Left ventricle myocardium superior (tissue), 1 donor: ENCODE results near the gene SUCLA2. TPM values are rescaled to one million over a fixed set of nuclear protein-coding genes. Genes with fewer than 3 reads are reported as not detected.
"Not testable (repeated sequence)": the region's sequence is repeated elsewhere in the genome, so short reads cannot be mapped to it uniquely, and the experiment has no call there.

Source experiments
- ATAC-seq: fragments of 200-7000 bp; cut with Tn5 transposase; one replicate; pipeline ENCODE4 v1.9.1; 2020; ENCODE audit warnings: mild to moderate bottlenecking, moderate library complexity
- DNase-seq: peaks from one replicate; pipeline ENCODE4 v3.0.0-alpha.2; 2020
- intact Hi-C: fragments of 100-400 bp; cut with micrococcal nuclease; formaldehyde crosslinking; loops from one replicate; pipeline ENCODE4 v1.11.0; 2022
- total RNA-seq: library from RNA; stranded (reverse); fragmentation: NEBNext Ultra II Directional; extraction: Animal tissue kit (Norgen Biotek cat#: 25700); gene quantifications from one replicate; pipeline ENCODE4 v1.2.1, GENCODE V29; 2021
- donor health status: DM: no; HTN: yes; CAD: no; lungs with severe emphysema.

Gene SUCLA2
- total RNA-seq, 1 donor from 2014 or later: 167 TPM

DNA sequence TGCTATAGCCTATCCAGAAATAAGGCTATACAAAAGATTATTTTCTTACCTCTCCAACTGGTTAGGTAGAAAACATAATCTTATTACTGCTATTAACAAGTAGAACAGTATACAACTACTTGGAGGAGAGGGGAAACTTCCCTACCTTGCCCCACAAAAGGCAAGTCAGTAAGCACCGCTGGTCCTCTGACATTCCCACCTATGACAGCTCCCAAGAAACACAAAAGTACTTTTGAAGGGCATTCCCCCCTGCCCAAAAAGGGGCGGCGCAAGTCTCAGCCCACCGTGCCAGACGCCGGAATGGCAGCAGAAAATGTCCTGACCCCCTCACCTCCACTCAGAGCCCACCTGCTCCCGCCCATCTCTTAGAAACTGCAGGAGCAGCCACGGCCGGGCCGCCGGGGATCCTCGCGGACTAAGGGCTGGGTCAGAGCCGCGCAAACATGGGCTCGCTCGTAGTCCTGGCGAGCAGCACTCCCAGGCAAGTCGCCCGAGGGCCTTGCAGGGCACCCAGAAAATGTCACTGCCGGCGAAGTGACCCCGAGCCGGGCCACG is 437 bp downstream of the SUCLA2 start:
- DNase-seq (no peak), ATAC-seq (peak; percentile 63)
- intact Hi-C loops: no loop called here

DNA sequence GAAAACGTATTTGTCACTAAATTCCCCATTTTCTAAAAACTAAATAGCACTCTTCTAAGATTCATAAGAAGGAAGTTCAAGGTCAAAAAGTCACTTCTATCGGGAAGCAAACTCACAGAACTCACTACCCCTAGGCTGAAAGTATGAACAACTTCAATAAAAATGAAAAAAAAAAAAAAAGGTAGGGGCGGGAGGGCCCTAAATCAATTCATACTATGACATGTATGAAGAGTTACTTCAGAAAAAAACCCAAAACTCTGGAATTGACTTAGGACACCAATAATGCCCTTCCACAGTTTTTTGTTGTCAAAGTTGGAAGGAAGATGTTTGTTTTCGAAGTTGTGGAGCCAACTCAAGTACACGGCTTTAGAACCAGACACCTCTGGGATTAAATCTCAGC is 1.1 kb downstream of the SUCLA2 start:
- ATAC-seq (no peak), DNase-seq (no peak)
- intact Hi-C loops: no loop called here

DNA sequence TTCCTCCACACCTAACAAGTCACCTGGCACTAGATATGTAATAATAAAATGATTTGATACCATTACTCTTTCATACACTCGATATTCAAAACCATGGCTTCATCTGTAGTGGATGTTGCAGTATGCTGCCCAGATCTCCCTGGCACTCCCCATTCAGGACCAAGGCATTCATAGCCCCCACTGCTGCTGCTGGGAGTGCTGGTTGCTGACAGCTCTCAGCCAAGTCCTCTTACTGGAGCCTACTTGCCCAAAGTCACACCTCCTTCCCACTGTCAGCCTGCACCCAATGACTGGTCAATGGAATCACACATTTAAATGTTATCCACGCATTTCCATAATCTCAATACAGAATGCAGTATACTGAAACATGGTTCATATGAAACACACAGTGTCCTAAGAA is 3.7 kb downstream of the SUCLA2 start:
- DNase-seq: peak; percentile 47
- ATAC-seq: peak; percentile 57
- intact Hi-C loops: no loop called here

- no peak for DNase-seq
- intact Hi-C loops: no loop called here
- ATAC-seq: no peak
These were observed 9.2 kb downstream of the SUCLA2 start for GRCh38 chr13:47991859-47992258.

DNA sequence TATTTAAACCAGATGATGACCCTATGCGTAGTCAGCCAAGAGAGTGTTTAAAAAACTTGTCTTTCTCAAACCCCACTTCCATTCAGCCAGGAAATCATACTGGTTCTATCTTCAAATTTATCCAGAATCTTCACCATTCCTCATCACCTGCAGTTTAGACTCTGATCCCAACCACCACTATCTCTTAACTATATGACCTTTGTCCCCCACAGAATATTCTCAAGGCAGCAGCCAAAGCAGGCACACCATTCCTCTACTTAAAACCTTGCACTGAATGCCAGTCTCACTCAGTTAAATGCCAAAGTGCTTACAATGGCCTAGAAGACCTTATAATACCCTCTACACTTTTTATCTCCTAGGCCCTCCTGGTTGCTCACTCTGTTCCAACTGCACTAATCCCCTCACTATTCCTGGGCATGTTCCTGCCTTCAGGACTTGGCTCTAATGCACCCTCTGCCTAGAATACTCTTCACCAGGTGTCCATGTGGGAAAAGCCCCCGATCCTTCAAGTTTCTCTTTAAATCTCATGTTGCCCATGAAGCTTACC is 10.1 kb downstream of the SUCLA2 start:
- ATAC-seq: peak; percentile 97
- intact Hi-C loops: no loop called here
- no peak for DNase-seq

DNA sequence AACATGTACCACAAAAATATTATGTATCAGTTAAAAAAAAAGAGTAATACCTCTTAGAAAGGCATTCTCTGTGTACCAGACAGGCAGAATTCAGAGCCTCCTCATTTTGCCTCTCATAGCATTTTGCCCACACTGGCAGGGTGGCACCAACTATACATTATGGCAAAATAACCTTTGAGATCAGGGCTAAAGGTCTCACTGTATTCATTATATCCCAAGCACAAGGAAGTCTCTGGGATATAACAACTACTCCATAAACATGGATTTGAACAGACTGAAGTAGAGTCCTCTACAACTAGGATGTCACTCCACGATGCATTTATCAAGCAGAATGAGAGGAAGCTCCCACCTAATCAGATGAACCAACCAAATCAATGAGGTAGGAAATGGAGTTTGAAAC is 10.6 kb downstream of the SUCLA2 start:
- DNase-seq (no peak), ATAC-seq (no peak)
- intact Hi-C loops: no loop called here

GRCh38 chr13:47983070-47983469 is 18.0 kb downstream of the SUCLA2 start:
- ATAC-seq (no peak), DNase-seq (no peak)
- intact Hi-C loops: no loop called here

DNA sequence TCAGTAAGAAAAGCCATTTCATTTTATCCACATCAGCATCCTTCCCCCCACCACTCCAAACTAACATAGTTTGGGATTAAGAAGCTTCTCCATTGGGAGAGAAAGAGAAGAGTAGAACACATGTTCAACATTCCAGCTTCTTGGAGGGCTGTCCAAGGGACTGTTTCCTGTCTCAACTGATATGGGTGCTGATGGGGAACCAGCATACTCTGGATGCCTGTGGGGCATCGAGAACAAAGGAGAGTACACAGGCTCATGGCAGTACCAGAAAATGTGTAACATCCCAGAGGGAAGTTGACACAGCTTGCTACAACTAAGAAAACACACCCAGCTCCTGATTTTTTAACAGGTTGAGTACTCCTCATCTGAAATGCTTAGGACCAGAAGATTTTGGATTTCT is 24.7 kb downstream of the SUCLA2 start:
- intact Hi-C loops: no loop called here
- DNase-seq: no peak
- ATAC-seq: no peak

DNA sequence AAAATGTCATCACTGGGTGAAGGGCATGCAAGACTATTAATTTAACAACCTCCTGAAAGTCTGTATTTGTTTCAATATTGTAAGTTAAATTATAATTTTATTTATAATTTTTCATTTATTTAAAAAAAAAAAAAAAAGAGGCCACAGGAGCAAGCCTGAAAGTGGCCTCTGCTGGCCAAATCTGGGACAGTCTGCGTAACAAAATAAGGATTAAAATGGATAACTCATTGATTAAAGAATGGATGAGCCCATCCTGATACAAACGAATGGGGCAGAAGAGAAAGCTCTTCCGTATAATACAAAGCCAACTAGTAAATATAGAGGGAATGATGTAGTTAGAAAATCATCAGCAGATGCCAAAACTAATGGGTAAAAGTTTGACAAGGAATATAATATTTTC is 36.2 kb downstream of the SUCLA2 start:
- no peak for DNase-seq
- no peak for ATAC-seq
- intact Hi-C loops: no loop called here

DNA sequence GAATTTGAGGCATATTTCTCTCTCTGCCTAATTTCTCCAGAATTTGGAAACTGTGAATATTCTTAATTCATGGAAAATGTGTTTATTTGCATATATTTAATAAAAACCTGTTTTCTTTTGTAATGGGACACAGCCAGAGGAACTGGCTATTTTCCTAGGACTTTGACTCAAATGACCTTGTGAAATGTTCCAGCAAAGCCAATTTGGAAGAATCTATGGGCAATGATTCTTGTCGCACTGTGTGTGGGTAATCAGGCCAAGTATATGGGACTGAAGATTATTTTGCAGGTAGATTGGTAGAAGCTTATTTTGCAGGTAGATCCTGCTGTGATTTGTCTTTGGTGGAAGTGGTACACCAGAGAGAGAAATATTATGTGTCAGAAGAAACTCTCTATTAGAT is 38.8 kb downstream of the SUCLA2 start:
- no peak for ATAC-seq
- DNase-seq: no peak
- intact Hi-C loops: no loop called here

DNA sequence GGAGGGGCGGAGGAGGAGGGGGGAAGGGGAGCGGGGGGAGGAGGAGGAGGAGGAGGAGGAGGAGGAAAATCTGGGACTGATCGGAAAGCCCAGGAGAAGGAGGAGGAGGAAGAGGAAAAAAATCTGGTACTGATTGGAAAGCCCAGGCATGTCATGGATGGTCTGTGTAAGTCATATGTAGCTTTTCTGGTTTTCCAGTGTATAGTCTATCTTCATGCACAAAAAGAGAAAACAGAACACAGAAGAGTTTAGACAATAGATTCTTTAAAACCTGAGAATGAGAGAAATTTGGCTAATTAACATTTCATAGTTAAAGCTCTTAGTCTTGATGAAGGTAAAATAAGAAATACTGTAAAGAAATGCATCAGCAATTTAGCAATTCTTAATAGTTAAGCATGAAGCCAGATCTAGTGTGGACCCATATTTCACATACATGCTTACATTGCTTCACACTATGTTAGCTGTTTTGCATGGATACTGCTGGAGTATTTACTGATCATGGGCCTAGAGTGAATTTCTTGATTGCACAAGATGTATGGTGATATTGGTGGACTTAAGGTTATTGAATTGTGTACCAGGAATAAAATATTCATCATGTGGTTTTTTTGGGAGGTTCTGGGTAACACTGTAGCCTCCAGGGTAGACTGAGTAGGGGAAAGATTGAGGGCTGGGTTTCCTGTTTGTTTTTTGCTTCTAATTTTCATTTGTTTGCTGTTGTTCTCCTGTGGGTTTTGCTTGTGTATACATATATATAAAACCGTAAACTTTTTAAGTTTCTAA is 41.4 kb downstream of the SUCLA2 start:
- DNase-seq (no peak), ATAC-seq (no peak)
- intact Hi-C loops: no loop called here

DNA sequence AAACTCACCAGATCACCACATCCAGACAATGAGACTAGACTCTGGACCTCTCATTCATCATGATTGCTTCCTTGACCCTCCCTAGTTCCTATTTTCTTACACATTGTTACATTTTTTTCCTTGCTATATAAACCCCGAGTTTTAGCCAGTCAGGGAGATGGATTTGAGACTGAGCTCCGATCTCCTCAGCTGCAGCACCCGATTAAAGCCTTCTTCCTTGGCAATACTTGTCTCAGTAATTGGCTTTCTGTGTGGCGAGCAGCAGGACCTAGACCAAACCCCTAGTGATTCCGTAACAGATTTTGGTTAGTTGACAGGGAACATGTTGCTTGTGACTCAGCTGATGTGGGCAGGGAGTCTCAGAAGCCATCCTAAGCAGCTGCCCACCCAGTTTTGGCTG is 44.0 kb downstream of the SUCLA2 start:
- intact Hi-C loops: no loop called here
- no peak for DNase-seq
- ATAC-seq: no peak

DNA sequence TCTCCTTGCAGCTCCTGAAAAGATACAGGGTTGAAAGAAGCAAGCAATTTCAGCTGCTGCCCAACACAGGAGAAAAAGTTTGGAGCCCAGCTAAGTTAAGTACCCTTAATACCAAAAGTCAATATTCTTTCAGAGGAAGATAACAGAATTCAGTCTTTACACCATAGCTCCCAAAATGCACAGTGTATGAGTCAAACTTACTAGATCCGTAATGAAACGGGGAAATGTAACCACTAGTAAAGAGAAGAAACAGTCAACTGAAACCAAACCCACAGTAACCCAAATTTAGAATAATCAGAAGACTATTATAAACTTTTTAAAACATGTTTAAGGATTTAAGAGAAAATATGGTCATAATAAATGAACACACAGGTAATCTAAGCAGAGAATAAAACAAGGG is 45.2 kb downstream of the SUCLA2 start:
- DNase-seq: no peak
- intact Hi-C loops: no loop called here
- ATAC-seq: no peak

- intact Hi-C loops: no loop called here
- DNase-seq: no peak
- ATAC-seq: no peak
These were observed 51.3 kb downstream of the SUCLA2 start for GRCh38 chr13:47949799-47950198.

DNA sequence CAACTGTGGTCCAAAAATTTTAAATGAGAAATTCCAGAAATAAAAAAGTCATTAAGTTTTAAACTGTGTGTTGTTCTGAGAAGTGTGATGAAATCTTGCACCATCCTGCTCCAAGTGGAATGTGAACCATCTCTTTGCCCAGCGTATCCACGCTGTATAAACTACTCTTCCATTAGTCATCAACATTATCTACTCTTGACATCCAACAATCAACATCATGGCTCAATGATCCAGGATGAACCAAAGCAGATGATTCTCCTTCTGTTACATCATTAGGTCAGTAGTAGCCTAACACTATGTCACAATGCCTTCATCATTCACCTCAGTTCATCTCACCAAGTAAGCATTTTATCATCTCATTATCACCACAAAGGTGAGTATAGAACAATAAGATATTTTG is 55.3 kb downstream of the SUCLA2 start:
- ATAC-seq (no peak), DNase-seq (no peak)
- intact Hi-C loops: no loop called here

DNA sequence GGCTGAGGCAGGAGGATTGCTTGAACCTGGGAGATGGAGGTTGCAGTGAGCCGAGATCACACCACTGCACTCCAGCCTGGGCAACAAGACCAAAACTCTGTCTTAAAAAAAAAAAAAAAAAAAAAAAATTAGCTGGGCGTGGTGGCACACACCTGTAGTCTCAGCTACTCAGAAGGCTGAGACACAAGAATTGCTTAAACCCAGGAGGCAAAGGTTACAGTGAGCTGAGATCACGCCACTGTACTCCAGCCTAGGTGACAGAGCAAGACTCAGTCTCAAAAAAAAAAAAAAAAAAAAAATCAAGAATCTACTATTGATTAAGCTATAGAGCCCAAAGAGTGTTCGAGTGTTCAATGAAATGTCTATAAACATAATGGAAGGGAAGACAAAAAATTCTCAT is 55.9 kb downstream of the SUCLA2 start:
- ATAC-seq, DNase-seq, intact Hi-C loops: not testable (repeated sequence)

- intact Hi-C loops: no loop called here
- ATAC-seq (no peak), DNase-seq (no peak)
These were observed 66.7 kb downstream of the SUCLA2 start for GRCh38 chr13:47934371-47934770.

DNA sequence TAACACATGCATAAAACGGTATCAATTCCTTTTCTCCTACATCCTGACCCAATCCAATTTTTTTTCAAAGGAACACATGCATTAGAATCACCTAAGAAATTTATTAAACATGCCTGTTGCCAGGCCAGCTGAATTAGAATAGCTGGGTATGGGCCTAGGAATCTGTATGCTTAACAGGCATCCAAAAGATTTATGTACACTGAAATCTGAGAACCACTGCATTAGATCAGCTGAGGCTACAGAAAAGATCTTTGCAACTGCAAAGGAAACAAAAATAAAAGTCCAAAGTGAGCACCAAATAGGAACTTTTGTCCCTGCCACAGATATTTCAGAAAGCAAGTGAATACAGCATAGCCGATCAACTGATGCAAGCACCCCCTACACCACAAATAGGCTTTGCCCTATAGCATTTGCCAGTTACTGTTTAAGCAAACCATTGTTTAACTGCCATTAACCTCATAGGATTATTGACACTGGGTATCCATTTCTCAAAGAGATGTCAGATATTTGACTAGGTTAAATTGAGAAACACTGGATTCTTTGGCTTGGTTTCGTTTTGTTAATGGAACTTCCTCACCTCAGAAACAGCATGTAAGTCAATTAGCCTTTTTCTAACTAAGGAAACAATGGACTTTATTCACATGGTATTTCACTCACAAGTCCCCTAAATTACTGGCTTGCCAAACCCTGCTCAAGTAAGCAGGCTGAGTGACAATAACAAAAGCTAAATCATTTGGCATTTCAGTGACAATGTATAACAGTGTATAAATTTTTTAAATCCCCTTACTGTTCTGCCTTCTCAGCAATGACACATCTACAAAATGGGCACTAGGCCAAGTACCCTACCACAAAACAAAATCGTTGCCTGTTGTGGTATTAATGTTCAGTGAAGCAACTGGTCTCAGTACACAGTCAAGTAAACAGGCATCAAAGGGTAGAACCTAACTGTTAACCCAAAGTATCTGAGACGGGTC is 67.8 kb downstream of the SUCLA2 start:
- ATAC-seq (peak; percentile 25), DNase-seq (no peak)
- intact Hi-C loops: no loop called here

- no peak for ATAC-seq
- DNase-seq: no peak
- intact Hi-C loops: no loop called here
These were observed 70.4 kb downstream of the SUCLA2 start for GRCh38 chr13:47930649-47931165.

GRCh38 chr13:47929156-47929555 is 71.9 kb downstream of the SUCLA2 start:
- ATAC-seq (peak; percentile 42), DNase-seq (no peak)
- intact Hi-C loops: no loop called here
